Fibroblast of mammary gland (primary cell): ENCODE measurements around the gene IRGM.
"Not testable (repeated sequence)": the region's sequence is repeated elsewhere in the genome, so short reads cannot be mapped to it uniquely, and the experiment has no call there.

Source experiments
- DNase-seq: peaks from one replicate; pipeline ENCODE4 v3.0.0-alpha.2; 2010; ENCODE audit warnings: low read depth
- H3K4me3 ChIP-seq: 2 replicates; pipeline ENCODE4 v1.5.1; 2011; ENCODE audit warnings: low read depth, mild to moderate bottlenecking, low read length, moderate library complexity; ENCODE audit not compliant: control insufficient read depth
- TF ChIP-seq, protein P1 (sequence below): conservative IDR thresholded peaks from 2 replicates; pipeline ENCODE4 v1.5.1; 2011; ENCODE audit warnings: low read depth, low read length, inconsistent platforms; ENCODE audit not compliant: control insufficient read depth, insufficient read depth

IRGM gene

DNA sequence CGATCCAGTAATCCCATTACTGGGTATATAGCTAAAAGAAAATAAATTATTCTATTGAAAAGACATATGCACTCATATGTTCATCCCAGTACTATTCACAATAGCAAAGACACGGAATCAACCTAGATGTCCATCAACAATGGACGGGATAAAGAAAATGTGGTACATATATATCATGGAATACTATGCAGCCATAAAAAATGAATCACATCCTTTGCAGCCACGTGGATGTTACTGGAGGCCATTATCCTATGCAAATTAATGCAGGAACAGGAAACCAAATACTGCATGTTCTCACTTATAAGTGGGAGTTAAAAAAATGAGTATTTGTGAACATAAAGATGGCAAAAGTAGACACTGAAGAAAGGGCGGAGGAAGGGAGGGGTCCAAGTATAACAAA, 16.6 kb upstream of the IRGM start:
- TF ChIP-seq, protein P1, sequence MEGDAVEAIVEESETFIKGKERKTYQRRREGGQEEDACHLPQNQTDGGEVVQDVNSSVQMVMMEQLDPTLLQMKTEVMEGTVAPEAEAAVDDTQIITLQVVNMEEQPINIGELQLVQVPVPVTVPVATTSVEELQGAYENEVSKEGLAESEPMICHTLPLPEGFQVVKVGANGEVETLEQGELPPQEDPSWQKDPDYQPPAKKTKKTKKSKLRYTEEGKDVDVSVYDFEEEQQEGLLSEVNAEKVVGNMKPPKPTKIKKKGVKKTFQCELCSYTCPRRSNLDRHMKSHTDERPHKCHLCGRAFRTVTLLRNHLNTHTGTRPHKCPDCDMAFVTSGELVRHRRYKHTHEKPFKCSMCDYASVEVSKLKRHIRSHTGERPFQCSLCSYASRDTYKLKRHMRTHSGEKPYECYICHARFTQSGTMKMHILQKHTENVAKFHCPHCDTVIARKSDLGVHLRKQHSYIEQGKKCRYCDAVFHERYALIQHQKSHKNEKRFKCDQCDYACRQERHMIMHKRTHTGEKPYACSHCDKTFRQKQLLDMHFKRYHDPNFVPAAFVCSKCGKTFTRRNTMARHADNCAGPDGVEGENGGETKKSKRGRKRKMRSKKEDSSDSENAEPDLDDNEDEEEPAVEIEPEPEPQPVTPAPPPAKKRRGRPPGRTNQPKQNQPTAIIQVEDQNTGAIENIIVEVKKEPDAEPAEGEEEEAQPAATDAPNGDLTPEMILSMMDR = no peak

DNA sequence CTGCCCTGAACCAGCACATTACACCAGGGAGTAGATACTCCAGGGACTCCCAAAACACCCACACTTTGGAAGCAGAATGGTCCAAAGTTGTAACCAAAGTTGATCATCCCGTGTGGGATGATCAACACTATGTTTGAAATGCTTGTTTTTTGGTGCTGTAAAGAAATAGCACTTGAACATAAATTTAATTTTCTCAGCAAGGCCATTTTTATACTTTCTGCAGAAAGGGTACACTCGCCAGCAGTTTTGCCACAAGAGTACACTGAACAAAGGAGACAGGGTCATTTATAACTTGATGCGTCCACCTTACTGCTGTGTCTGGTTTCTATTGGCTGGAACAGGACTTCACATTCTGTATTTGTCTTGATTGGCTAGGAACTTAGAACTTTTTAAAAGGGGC, 14.5 kb upstream of the IRGM start:
- not testable (repeated sequence) for DNase-seq, H3K4me3 ChIP-seq

More for the DNA sequence above, 16.6 kb upstream of the IRGM start:
- DNase-seq = no peak
- no peak overlapping the region for H3K4me3 ChIP-seq

DNA sequence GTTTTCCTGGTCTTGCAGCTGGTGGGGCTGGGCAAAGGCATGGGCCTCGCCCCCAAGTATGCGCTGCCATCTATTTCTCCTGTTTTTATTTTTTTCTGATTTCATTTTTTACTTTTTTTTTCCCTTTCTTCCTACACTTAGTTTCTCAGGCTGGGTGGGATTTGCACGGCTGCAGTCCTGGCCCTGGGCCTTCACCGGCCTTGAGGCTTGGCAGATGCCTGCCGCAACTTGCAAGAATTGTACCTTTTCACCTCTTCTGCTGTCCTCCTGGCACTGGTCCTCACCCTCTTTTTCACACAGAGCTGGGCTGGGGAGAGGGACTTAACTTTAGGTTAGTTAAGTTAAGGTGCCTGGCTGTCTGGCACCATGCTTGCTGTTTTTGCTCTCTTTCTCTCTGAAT, 10.3 kb upstream of the IRGM start:
- DNase-seq = no peak
- no peak overlapping the region for H3K4me3 ChIP-seq
- TF ChIP-seq, protein P1 = no peak

DNA sequence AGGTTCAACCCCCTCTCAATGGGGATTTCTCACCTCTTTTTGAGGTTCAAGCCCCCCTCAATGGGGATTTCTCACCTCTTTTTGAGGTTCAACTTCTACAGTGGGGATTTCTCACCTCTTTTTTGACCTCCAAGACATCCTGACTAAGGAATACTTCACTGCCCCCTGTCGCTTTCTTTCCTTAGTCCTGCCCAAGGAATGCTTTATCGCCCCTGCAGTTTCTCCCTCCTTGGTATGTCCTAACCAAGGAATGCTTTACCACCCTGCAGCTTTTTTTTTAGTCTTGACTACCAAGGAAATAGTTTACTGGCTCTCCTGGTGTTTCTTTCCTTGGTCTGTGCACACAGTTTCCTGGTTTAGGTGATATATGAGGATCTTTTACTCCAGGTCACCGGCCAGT, 9.6 kb upstream of the IRGM start:
- TF ChIP-seq, protein P1 = no peak
- H3K4me3 ChIP-seq = no peak overlapping the region
- no peak for DNase-seq

DNA sequence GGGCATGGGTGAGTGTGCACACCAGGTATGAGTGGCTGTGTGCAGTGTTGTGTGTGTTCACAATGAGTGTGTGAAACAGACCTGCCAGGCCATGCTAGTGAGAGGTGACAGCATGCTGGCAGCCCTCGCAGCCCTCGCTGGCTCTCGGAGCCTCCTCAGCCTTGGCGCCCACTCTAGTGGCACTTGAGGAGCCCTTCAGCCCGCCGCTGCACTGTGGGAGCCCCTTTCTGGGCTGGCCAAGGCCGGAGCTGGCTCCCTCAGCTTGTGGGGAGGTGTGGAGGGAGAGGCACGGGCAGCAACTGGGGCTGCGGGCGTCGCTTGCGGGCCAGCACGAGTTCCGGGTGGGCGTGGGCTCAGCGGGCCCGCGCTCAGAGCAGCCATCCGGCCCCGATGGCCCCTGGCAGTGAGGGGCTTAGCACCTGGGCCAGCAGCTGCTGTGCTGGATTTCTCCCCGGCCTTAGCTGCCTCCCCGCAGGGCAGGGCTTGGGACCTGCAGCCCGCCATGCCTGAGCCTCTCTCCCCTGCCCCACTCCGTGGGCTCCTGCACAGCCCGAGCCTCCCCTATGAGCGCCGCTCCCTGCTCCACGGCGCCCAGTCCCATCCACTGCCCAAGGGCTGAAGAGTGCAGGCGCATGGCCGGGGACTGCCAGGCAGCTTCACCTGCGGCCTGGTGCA, 999 bp upstream of the IRGM start:
- H3K4me3 ChIP-seq, DNase-seq: not testable (repeated sequence)

DNA sequence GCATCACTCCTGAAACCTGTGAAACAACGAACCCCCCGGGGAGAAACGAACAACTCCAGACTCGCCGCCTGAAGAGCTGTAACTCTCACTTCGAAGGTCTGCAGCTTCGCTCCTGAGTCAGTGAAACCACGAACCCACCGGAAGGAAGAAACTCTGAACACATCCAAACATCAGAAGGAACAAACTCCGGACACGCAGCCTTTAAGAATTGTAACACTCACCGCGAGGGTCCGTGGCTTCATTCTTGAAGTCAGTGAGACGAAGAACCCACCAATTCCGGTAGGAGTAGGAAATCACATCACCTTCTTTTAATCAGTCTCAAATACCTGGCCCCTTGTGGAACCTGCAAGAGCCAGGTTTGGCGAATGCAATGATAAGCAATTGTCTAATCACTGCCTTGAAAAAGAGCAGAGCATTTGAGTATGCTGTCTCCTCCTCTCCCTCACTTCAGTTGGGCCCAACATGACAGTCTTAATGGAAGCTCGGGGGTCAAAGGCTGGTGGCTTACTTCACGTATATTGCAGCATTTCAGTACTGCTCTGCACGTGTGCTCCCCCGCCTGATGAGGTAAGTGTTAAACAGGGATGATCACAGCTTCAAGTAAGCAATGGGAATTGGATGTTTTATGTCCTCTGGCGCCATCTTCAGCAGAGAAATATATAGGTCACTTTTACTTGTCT, 473 bp downstream of the IRGM start:
- peak; percentile 93 for DNase-seq
- H3K4me3 ChIP-seq = no peak overlapping the region
- TF ChIP-seq, protein P1 = peak; percentile 75

DNA sequence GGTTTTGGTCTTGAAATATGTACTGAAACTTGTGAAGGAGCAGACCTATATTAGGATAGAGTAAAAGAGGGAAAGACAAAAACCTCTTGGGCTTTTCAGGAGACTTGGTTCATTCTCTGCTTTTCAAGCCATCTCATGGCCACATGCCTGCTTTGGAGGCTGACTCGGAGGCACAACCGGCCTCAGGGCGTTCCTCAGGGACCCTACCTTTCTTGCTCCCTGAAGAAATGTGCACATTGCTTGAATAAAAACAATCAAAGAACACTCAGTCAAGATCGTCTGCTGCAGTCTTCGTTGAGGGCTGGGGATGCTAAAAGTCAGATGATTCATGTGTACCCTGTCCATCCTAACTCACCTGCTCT, 994 bp downstream of the IRGM start:
- TF ChIP-seq, protein P1 = no peak
- no peak overlapping the region for H3K4me3 ChIP-seq
- DNase-seq = no peak

DNA sequence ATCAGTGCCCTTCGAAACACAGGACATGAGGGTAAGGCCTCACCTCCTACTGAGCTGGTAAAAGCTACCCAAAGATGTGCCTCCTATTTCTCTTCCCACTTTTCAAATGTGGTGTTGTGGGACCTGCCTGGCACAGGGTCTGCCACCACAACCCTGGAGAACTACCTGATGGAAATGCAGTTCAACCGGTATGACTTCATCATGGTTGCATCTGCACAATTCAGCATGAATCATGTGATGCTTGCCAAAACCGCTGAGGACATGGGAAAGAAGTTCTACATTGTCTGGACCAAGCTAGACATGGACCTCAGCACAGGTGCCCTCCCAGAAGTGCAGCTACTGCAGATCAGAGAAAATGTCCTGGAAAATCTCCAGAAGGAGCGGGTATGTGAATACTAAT, 1.9 kb downstream of the IRGM start:
- no peak overlapping the region for H3K4me3 ChIP-seq
- TF ChIP-seq, protein P1 = no peak
- DNase-seq = peak; percentile 38
